ENCODE results near the gene FRG1.
A peak's percentile ranks its signal among the peaks of the same experiment; 100 is the strongest.
"Not testable (repeated sequence)": the region's sequence is repeated elsewhere in the genome, so short reads cannot be mapped to it uniquely, and the experiment has no call there.

Gene FRG1

DNA sequence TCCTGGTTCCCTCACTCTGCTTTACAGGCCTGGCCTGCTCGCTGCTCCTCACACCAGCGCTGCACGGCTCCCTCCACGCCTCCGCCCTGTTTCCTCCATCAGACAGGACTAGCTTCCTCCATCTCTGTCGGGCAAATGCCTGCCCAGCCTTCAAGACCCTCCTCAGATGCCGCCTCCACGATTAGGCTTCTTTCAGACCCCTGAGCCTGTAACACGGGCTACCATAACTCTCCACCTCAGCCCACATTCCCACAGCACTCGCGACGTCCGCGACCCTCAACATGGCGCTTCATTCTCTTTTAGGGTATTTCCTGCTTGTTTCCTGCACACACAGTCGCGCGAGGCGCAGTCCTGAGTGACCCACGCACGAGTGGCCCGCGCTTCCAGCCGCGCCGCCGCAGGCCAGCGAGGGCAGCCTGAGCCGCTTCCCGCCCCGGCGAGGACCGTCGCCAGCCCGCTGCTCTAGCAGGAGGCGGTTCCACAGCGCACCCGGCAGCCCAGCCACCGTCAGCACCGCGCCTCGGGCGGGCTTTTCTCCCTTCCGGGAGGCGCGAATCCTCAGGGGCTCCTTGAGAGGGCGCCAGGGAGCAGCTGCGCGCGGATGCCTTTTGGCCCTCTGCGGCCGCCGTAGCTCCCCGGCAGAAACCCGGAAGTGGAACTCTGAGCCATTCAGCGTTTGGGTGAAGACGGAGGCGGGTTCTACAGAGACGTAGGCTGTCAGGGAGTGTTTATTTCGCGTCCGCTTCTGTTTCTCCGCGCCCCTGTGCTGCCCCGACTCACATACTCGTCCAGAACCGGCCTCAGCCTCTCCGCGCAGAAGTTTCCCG lies at the start of gene FRG1:
TSS of gene FRG1 (plus strand) at position 695 of the 827 bp plus-strand sequence. CDS start 138 bp downstream, outside the sequence.
- peak; percentile 96 for DNase-seq (ENCODE audit: low read depth)

DNA sequence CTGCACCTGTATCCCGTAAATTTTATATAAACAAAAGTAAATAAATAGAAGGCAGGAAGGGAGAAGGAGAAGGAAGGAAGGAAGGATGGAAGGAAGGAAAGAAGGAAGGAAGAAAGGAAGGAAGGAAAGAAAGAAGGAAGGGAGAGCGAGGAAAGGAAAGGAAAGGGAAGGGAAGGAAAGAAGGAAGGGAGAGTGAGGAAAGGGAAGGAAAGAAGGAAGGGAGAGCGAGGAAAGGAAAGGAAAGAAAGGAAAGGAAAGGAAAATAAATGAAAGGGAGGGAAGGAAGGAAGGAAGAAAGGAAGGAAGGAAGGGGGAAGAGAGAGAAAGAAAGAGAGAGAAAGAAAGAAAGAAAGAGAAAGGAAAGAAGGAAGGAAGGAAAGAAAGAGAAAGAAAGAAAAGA lies 43.0 kb upstream of the FRG1 start:
- DNase-seq (ENCODE audit: low read depth), result no peak

DNA sequence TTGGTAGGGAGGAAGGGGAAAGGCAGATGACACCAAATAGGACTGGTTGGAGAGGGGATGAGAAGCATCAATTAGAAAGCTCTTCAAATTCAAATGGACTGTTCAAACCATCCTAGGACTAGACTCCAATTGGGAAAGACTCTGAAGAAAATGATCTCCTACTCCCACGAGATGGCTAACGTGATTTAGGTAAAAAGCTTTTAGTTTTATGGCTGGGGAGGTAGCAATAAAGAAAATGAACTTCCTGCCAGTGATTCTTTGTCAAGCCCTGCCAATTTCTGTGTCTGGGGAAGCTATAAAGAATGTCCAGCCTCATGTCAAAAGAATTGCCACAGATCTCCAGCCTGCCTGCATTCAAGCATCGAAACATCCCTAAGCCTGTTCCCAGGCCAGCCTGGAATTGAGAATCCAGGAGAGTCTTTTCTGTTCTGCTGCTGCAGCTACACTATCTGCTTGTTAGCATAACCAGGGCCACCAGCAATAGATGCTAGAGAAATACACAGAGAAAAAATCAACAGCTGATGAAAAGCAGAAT lies 41.1 kb upstream of the FRG1 start:
- not testable (repeated sequence) for DNase-seq (ENCODE audit: low read depth)

DNA sequence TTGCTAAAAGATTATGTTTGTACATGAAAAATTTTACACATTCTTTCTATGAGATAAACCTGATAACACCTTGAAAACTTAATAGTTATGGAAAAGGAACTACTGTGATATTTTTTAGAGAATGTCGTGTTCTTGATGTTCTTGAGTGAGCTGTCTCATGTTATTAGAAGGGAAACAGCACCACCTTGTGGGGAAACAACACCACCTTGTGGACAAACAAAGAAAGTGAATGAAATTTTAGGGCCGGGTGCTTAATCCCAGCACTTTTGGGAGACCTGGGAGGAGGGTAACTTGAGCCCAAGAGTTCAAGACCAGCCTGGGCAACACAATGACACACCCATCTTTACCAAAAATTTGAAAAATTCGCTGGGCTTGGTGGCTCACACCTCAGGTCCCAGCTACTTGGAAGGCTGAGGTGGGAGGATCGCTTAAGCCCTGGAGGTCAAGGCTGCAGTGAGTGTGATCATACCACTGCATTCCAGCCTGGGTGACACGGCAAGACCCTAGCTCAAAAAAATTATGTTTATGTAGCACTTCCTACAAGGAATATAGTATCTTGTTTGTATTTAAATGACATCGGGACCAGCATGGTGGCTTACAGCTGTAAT lies 36.1 kb upstream of the FRG1 start:
- peak; percentile 71 for DNase-seq (ENCODE audit: low read depth)

DNA sequence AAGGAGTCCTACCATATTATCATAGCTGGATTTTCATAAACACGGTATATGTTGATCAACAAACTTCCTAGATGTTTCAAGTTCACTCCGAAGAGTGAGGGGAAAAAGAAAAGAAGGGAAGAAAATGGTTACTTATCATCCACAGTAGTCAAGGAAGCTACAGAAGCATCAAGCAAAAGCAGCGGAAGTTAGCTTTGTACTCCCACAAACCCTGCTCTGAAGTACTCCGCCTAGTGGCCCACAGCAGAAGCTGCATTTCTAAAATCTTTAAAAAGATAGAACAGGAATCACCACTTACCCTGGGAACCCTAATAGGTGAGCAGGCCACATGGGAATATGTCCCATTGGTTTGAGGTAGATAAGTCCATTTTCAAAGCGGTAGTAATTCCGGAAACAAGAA lies 28.5 kb upstream of the FRG1 start:
- DNase-seq (ENCODE audit: low read depth), result peak; percentile 3

DNA sequence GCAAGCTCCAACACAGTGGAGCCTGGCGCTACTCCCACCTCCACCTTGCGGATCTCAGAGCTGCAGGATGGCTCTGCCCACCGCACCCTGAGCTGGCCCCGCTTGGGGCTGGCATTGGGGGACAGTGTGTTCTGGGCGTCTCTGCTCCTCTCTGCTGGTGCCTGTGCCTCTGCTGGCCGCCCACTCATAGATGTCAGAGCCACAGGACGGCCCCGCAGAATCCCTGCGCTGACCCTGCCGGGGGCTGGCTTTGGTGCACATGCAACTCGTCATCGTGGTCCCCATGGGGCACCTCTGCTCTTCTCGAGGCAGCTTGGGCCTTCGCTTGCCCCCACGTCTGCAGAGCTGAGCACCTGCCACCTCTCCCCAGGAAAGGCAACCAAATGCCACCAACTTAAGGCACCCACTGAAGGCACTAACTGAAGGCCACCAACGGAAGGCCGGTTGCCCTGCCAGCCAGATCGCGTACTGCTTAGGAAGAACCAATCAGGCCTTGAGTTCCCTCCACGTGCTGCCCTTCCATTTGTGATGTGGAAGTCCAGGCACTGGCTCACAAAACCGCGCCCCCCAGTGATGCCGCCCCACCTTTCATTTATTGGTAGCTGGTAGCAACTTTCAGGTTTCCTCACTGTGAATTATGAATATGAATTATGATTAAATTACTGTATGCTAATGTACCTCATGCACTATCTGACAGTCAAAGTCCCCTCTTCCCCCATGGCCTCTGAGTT lies 23.3 kb upstream of the FRG1 start:
- DNase-seq (ENCODE audit: low read depth), result no peak

DNA sequence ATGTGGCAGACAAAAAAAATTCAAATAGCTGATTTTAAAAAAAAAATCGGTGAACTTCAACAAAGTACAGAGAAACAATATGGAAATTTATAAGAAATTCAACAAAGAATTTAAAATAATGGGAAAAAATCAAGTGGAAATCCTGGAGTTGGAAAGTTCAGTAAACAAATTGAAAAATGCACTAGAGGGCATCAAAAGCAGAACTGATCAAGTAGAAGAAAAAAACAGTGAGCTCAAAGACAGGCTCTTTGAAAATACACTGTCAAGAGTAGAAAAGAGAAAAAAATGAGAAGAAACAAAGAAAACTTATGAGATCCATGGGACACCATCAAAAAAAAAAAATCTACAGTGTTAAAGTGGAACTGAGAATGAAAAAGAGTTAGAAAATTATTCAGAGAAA lies 19.6 kb upstream of the FRG1 start:
- DNase-seq (ENCODE audit: low read depth), result no peak

DNA sequence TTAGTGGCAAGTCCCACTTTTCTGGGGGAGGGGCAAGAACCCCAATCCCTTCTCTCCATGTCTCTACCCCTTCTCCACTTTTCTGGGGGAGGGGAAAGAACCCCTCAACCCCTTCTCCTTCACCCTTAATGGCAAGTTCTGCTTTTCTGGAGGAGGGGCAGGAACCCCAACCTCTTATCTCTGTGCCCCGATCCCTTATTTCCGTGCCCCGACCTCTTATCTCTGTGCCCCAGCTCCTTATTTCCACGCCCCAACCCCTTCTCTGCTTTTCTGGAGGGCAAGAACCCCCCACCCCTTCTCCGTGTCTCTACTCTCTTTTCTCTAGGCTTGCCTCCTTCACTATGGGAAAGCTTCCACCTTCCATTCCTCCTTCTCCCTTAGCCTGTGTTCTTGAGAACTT lies 13.9 kb upstream of the FRG1 start:
- not testable (repeated sequence) for DNase-seq (ENCODE audit: low read depth)

DNA sequence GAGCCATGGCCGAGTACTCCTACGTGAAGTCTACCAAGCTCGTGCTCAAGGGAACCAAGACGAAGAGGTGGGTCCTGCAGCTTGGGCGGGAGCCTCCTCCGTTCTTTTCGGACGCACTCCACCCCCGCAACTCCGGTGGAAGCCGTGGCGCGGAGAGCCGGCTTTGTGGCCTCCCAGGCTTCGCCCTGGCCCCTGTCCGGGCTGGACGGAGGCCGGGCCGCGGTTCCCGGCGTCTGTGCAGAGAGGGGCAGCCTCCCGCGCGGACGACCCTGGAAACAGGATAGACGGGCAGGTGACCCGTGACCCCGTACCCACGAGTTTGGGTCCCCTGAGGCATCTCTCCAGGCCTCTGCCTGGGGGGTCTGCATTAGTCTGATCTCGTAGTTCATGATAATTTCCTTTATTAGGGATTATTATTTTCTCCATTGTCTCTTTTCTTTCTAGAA lies 356 bp downstream of the FRG1 start:
- DNase-seq (ENCODE audit: low read depth), result no peak

DNA sequence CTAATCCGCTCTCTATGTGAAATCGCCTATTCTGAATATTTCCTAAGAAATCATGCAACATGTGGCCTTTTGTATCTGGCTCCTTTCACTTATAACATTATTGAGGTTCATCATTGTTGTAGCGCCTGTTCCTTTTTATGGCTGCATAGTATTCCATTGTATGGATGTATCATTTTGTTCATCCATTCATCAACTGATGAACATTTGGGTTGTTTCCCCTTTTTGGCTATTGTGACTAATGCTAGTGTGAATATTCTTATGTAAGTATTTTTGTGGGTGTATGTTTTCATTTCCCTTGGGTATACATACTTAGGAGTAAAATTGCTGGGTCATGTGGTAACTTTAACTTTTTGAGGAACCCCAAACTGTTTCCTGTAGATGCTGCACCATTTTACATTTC lies 1.7 kb downstream of the FRG1 start:
- not testable (repeated sequence) for DNase-seq (ENCODE audit: low read depth)

DNA sequence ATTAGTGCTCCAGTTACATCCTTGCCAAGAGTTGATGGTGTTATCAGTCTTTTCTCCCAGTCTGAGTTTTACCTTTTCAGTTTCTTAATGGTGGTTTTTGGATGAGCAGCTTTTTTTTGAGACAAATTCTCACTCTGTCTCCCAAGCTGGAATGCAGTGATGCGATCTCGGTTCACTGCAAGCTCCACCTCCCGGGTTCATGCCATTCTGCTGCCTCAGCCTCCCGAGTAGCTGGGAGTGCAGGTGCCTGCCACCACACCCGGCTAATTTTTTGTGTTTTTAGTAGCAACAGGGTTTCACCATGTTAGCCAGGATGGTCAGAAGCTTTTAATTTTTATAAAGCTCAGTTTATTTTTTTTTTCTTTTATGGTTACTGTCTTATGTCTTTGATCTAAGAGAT lies 3.4 kb downstream of the FRG1 start:
- DNase-seq (ENCODE audit: low read depth), result not testable (repeated sequence)

DNA sequence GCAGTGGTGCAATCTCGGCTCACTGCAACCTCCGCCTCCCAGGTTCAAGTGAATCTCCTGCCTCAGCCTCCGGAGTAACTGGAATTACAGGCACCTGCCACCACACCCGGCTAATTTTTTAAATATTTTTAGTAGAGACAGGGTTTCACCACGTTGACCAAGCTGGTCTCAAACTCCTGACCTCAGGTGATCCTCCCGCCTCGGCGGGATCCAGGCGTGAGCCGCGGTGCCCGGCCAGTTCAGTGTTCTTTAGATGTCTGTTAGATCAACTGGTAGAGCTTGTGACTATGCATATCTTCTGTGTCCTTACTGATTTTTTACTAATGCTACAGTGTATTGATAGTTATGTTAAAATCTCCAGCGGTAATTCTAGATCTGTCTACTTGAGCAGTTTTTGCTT lies 6.2 kb downstream of the FRG1 start:
- not testable (repeated sequence) for DNase-seq (ENCODE audit: low read depth)

DNA sequence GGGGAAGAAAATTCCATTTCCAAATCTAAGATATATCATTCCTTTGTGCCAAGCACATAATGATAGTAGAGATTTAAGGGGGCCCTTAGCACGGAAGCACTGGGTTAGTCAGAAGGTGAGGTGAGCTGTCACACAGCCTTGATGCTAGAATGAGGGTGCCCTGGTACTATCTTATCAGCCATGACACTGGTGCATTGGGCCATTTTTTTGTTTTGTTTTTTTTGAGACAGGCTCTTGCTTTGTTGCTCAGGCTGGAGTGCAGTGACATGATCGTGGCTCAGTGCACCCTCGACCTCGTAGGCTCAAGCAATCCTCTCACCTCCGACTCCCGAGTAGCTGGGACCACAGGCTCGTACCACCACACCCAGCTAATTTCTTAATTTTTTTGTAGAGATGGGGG lies 7.8 kb downstream of the FRG1 start:
- not testable (repeated sequence) for DNase-seq (ENCODE audit: low read depth)

DNA sequence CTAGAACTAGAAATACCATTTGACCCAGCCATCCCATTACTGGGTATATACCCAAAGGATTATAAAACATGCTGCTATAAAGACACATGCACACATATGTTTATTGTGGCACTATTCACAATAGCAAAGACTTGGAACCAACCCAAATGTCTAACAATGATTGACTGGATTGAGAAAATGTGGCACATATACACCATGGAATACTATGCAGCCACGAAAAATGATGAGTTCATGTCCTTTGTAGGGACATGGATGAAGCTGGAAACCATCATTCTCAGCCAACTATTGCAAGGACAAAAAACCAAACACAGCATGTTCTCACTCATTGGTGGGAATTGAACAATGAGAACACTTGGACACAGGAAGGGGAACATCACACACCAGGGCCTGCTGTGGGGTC lies 28.6 kb downstream of the FRG1 start:
- not testable (repeated sequence) for DNase-seq (ENCODE audit: low read depth)

DNA sequence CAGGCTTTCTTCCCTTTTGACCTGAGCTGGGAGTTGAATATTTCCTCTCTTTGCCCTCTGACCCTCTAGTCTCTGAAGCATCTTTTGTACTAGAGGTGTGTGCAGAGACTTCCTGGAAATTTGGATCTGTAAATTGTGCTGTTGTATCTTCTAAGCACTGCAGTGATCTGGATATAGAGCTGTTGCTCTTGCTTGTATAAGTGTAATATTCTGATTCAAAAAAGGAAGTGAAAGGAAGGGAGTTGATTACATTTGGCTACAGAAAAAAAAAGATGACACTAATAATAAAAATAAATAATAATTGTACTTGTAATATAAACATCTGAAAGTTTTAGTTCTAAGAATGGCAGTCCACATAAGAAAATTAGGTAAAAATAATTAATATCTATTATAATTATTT lies 33.0 kb downstream of the FRG1 start:
- no peak for DNase-seq (ENCODE audit: low read depth)

DNA sequence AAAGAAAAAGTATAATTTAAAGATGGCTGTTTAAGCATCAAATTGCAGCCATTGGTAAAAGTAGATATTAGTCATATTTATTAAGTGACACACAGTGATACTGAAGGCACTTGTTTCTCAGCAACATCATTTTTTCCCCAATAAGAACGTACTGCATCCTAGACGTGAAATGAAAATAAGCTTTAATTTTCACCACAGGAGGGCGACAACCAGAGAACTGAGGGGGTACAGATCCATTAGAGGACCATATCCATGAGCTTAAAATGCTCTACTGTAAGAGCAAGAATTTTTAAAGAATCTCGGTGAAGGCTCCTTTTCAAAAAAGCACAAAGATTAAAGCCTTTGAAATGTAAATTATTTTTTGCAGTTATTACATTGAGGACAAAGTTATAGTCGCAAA lies 33.4 kb downstream of the FRG1 start:
- DNase-seq (ENCODE audit: low read depth), result peak; percentile 5

DNA sequence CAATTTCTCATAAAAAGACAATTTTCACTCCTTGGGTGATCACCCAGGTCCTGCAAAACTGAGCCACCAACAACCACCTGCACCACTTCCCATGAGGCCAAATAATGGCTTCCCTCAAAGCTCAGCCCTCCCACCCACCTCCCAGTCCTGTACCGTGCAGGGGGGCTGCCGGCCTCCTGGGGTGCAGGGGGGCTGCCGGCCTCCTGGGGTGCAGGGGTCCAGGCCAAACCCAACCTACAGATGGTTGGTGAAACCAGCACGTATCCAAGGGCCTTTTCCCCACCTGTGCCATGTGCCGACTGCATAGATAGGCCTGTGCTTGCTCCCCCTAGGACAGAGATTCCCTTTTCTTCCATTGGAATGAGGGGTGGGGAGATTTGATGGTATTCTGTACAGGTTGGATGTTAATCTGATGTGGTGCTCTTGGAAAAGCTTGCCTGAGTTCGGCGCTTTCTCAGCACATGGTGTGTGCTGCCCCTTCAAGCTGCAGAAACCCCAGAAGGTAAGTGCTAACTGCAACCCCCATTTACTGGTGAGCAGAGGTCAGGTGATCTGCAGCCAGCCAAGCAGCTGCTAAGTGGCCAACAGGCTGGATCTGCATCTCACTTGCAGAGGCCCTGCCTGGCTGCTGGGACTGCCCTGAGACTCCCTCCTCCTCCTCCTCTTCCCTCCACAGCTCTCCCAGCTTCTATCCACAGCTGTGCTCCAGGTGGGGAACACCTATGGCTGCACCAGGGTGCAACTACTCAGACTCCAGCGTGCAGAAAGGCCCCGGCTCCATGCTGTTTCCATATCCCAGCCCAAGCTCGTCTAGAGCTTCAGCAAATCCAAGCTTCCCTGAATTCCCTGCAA lies 38.8 kb downstream of the FRG1 start:
- no peak for DNase-seq (ENCODE audit: low read depth)

DNA sequence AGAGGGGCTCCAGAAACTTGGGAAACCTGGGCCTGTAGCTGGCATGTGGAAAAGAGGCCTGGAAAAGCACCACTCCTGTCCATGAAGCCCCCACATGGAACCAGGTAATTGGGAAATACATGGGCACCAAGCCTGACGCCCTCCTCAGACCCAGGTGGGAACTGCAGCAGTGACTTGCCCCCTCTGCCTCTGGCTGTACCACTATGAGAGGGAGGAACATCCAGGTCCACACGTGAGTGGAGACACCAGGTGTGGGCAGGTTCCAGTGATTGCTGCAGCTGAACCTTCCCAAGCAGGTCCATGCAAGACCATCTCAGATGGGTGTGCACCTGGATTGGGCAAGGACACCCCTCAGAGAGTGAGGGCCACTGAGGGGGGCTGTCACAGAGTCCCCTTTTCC lies 39.6 kb downstream of the FRG1 start:
- not testable (repeated sequence) for DNase-seq (ENCODE audit: low read depth)

DNA sequence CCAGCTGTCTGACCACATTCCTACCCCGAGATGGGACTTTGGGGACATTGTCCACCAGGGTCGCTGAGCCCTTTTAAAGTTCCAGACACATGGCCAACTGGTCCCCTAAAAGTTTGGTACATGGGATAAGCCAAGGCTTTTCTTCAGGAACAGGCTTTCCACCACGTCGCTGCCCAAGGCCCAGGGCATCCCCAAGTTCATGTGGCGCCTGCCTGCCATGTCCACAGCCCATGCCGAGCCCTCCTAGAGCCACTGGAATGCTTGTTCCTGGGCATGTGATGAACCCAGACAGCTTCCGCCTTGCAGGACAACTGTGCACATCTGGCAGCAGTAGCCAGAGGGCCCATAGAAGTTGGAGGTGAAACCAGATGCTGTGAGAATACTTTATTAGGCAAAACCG lies 41.3 kb downstream of the FRG1 start:
- DNase-seq (ENCODE audit: low read depth), result no peak

DNA sequence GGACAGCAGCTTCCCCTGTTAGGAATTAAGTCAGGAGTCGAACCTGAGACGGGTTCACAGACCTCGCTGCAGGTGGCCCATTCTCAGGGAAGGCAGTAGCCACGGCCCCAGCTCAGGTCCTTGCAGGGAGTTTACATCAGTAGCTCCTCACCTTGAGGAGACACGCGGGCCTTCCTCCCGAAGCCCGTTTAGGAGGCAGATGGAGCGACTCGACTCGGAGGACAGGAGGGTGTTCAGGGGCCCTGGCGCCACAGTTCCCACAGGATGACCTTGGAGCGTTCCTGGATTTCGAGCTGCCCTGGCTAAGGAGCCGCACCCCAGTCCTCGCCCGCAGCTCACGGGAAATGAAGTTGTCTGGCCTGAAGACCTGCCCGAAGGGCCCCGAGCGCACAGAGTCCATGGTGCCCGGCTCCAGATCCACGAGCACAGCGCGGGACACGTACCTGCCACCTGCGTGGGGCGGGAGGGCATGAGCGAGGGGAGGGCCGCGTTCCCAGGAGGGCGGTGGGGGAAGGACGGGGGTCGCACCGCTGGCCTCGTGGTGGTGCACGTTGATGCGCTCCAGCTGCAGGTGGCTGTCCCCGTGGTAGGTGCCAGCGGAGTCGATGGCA lies 43.3 kb downstream of the FRG1 start:
- DNase-seq (ENCODE audit: low read depth), result not testable (repeated sequence)

DNA sequence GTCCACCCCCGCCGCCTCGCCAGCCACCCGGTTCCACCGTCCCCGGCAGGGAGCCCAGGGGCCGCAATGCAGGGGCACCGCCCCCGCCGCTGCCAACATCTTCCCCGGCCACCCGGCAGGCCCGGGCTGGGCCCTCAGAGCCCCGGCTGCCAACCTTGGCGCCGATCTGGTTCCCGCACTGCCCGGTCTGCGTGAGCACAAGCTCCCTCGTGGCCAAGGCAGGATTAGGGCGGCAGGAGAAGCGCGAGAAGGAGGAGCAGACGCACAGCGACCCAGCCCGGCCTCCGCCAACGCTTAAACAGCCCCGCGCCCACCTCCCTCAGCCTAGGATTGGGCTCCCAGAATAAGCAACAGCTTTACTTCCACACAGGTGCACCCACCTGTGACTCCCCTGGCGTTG lies 44.0 kb downstream of the FRG1 start:
- not testable (repeated sequence) for DNase-seq (ENCODE audit: low read depth)
